HepG2 (cell line): ENCODE data around the gene ARHGDIA. TPM values are rescaled to one million over a fixed set of nuclear protein-coding genes. Genes with fewer than 3 reads are reported as not detected.

Experiments used
- DNMT1 ChIP-seq: sonication (generic); formaldehyde crosslinking; IDR thresholded peaks from 2 replicates; pipeline ENCODE4 v1.5.1; 2020; ENCODE audit warnings: mild to moderate bottlenecking, missing genetic modification reagents
- MLXIP ChIP-seq: sonication (generic); formaldehyde crosslinking; IDR thresholded peaks from 2 replicates; pipeline ENCODE4 v1.9.0; 2021; ENCODE audit warnings: missing genetic modification reagents, borderline replicate concordance
- MXD1 ChIP-seq: sonication (generic); formaldehyde crosslinking; IDR thresholded peaks from 2 replicates; pipeline ENCODE4 v1.4.0; 2020; ENCODE audit warnings: mild to moderate bottlenecking, missing genetic modification reagents
- MXD3 ChIP-seq: IDR thresholded peaks from 2 replicates; pipeline ENCODE4 v1.6.1; 2016; ENCODE audit warnings: mild to moderate bottlenecking, missing biosample characterization, missing genetic modification reagents
- SNAPC4 ChIP-seq: sonication (generic); formaldehyde crosslinking; IDR thresholded peaks from 2 replicates; pipeline ENCODE4 v1.4.0; 2020; ENCODE audit warnings: mild to moderate bottlenecking, missing genetic modification reagents
- TAF1 ChIP-seq: sonication (generic); formaldehyde crosslinking; IDR thresholded peaks from 2 replicates; pipeline ENCODE4 v1.4.0; 2020; ENCODE audit warnings: missing genetic modification reagents
- YEATS4 ChIP-seq: sonication (generic); formaldehyde crosslinking; IDR thresholded peaks from 2 replicates; pipeline ENCODE4 v1.4.0; 2020; ENCODE audit warnings: missing genetic modification reagents, borderline replicate concordance
- ZNF260 ChIP-seq: sonication (generic); formaldehyde crosslinking; IDR thresholded peaks from 2 replicates; pipeline ENCODE4 v1.4.0; 2020; ENCODE audit warnings: missing genetic modification reagents, low read depth, mild to moderate bottlenecking, borderline replicate concordance
- ZNF598 ChIP-seq: sonication (generic); formaldehyde crosslinking; IDR thresholded peaks from 2 replicates; pipeline ENCODE4 v1.5.1; 2020; ENCODE audit warnings: mild to moderate bottlenecking, missing genetic modification reagents, borderline replicate concordance
- ZNF607 ChIP-seq: sonication (generic); formaldehyde crosslinking; IDR thresholded peaks from 2 replicates; pipeline ENCODE4 v1.5.1; 2020; ENCODE audit warnings: missing genetic modification reagents, mild to moderate bottlenecking, borderline replicate concordance
- ZNF839 ChIP-seq: sonication (generic); formaldehyde crosslinking; IDR thresholded peaks from 2 replicates; pipeline ENCODE4 v1.4.0; 2020; ENCODE audit warnings: missing genetic modification reagents, mild to moderate bottlenecking, borderline replicate concordance
- polyA plus RNA-seq, 8 experiments: library from polyadenylated mRNA; depleted of rRNA in 3 of 8; stranded (reverse) in 7 of 8; unstranded in 1 of 8; fragments of >200 nt; fragmentation: Illumina TruSeq in 4 of 8; extraction: Trizol in 4 of 8; gene quantifications; 2 replicates each; pipeline versions ENCODE4 v1.2.1 to v1.2.3, GENCODE V29; 2011 to 2016; ENCODE audit warnings: low read depth in 4 of 8, missing spikeins in 1 of 8, mixed read lengths in 1 of 8; ENCODE audit not compliant: insufficient read depth in 1 of 8
- total RNA-seq, 5 experiments: library from RNA; depleted of rRNA; stranded (reverse); fragments of >200 nt; fragmentation: Illumina TruSeq; extraction: Trizol; gene quantifications; 2 replicates each; pipeline ENCODE4 v1.2.3, GENCODE V29; 2016; ENCODE audit warnings: low read depth in 1 of 5

The ARHGDIA gene
- total and polyA plus RNA-seq, 2 of the 13 experiments (the other 11 are each of a cell fraction or from before 2014, with no cell fraction given) = 40.0 to 64.0 TPM

- TF ChIP-seq DNMT1 (no peak), MXD3 (CRISPR knock-in tag) (no peak), ZNF839 (CRISPR knock-in tag) (0 out of 2 replicates have a peak, but pooled peaks have one; percentile 53), MLXIP (no peak), MXD1 (CRISPR knock-in tag) (no peak), TAF1 (CRISPR knock-in tag) (no peak), ZNF260 (CRISPR knock-in tag) (no peak), YEATS4 (CRISPR knock-in tag) (no peak), SNAPC4 (no peak), ZNF607 (CRISPR knock-in tag) (0 out of 2 replicates have a peak, but pooled peaks have one; percentile 5), ZNF598 (no peak)
Measured at GRCh38 chr17:81841866-81842265, 29.3 kb downstream of the ARHGDIA start (continued).
